Measurements from ENCODE around the gene PTF1A. TPM values are rescaled to one million over a fixed set of nuclear protein-coding genes. Genes with fewer than 3 reads are reported as not detected.

Gene PTF1A
- total RNA-seq, 1 donor from 2014 or later = not detected

GRCh38 chr10:23198940-23199767 lies 7.0 kb downstream of the PTF1A start:
- Histone ChIP-seq H3K27ac (no peak overlapping the region), H3K27me3 (ENCODE audit: low read depth) (peaks cover 98% of the 10 kb centered on the region), H3K9me3 (no peaks in the 10 kb centered on the region), H3K4me1 (no peaks in the 10 kb centered on the region), H3K4me3 (no peak overlapping the region), H3K36me3 (no peaks in the 10 kb centered on the region)
- no peak for ATAC-seq
- TF ChIP-seq CTCF (IDR thresholded peaks at IDR 0.05) = no peak
- no peak for DNase-seq
- intact Hi-C loops (cut with DNase I) = no loop called here

GRCh38 chr10:23199768-23200511 lies 7.8 kb downstream of the PTF1A start:
- intact Hi-C loops (cut with DNase I) = no loop called here

GRCh38 chr10:23200586-23200985 lies 8.5 kb downstream of the PTF1A start:
- Histone ChIP-seq H3K9me3 (no peaks in the 10 kb centered on the region), H3K27ac (no peak overlapping the region), H3K4me1 (no peaks in the 10 kb centered on the region), H3K36me3 (no peaks in the 10 kb centered on the region), H3K4me3 (no peak overlapping the region), H3K27me3 (ENCODE audit: low read depth) (peaks cover 95% of the 10 kb centered on the region)
- ATAC-seq (no peak), DNase-seq (no peak)
- intact Hi-C loops (cut with DNase I) = no loop called here
- TF ChIP-seq CTCF (IDR thresholded peaks at IDR 0.05) = no peak

More at GRCh38 chr10:23199768-23200511, 7.8 kb downstream of the PTF1A start:
- Histone ChIP-seq H3K27me3 (ENCODE audit: low read depth) (peaks cover 98% of the 10 kb centered on the region), H3K9me3 (no peaks in the 10 kb centered on the region), H3K4me1 (no peaks in the 10 kb centered on the region), H3K27ac (no peak overlapping the region), H3K4me3 (no peak overlapping the region), H3K36me3 (no peaks in the 10 kb centered on the region)
- no peak for DNase-seq
- no peak for TF ChIP-seq CTCF (IDR thresholded peaks at IDR 0.05)
- no peak for ATAC-seq

- no peak overlapping the region for H3K27ac ChIP-seq
- intact Hi-C loops (cut with DNase I) = no loop called here
- DNase-seq (no peak), ATAC-seq (no peak)
- H3K36me3 ChIP-seq = no peaks in the 10 kb centered on the region
- no peak overlapping the region for H3K4me3 ChIP-seq
- H3K27me3 ChIP-seq (ENCODE audit: low read depth) = peaks cover 93% of the 10 kb centered on the region
- TF ChIP-seq CTCF (IDR thresholded peaks at IDR 0.05) = no peak
- H3K9me3 ChIP-seq = no peaks in the 10 kb centered on the region
- H3K4me1 ChIP-seq = no peaks in the 10 kb centered on the region
Measured at GRCh38 chr10:23200997-23201652, 9.0 kb downstream of the PTF1A start.

- H3K27me3 ChIP-seq (ENCODE audit: low read depth) = peaks cover 86% of the 10 kb centered on the region
- no peak overlapping the region for H3K4me3 ChIP-seq
- H3K4me1 ChIP-seq = no peaks in the 10 kb centered on the region
- no peak for TF ChIP-seq CTCF (IDR thresholded peaks at IDR 0.05)
- H3K9me3 ChIP-seq = no peaks in the 10 kb centered on the region
- intact Hi-C loops (cut with DNase I) = no loop called here
- no peak for ATAC-seq
- no peak overlapping the region for H3K27ac ChIP-seq
- no peak for DNase-seq
- H3K36me3 ChIP-seq = no peaks in the 10 kb centered on the region
Measured at GRCh38 chr10:23201837-23202236, 9.7 kb downstream of the PTF1A start.
